ENCODE results near the gene SIDT2. TPM values are rescaled to one million over a fixed set of nuclear protein-coding genes. Genes with fewer than 3 reads are reported as not detected.
A peak's percentile ranks its signal among the peaks of the same experiment; 100 is the strongest.
"Not testable (repeated sequence)": the region's sequence is repeated elsewhere in the genome, so short reads cannot be mapped to it uniquely, and the experiment has no call there.

SIDT2 gene
- total RNA-seq, result 45.4 TPM

GRCh38 chr11:117178210-117179034 is at the start of gene SIDT2:
TSS of gene SIDT2 (plus strand) at chr11:117178743. CDS start at chr11:117179264, 521 bp downstream.
- intact Hi-C loops (cut with DNase I), result loop anchor here (1.0 to 10.0 kb wide), 5 partner anchors 21 to 1259 kb away; partner anchors contain the start of genes BACE1, KMT2A, PAFAH1B2 and PCSK7
- Histone ChIP-seq H3K36me3 (peaks cover 12 to 18% of the 10 kb centered on the region in 2 donors), H3K4me1 (peaks cover 14 to 28% of the 10 kb centered on the region in 2 donors), H3K27ac (peak within 1 kb of the TSS; percentile 98 to 99), H3K27me3 (no peaks in the 10 kb centered on the region), H3K9me3 (no peaks in the 10 kb centered on the region), H3K4me3 (peak within 1 kb of the TSS; percentile 84 to 97)
- DNase-seq (ENCODE audit: low spot score in 2 of 2), result peak; percentile 79 to 97
- peak in 1 of 3 experiments; percentile 7 for TF ChIP-seq CTCF (IDR thresholded peaks at IDR 0.05)

GRCh38 chr11:117130396-117130795 is 48.1 kb upstream of the SIDT2 start:
- H3K27ac ChIP-seq; H3K27me3 ChIP-seq; intact Hi-C loops (cut with DNase I); DNase-seq (ENCODE audit: low spot score in 2 of 2); H3K4me1 ChIP-seq; H3K36me3 ChIP-seq; H3K9me3 ChIP-seq; H3K4me3 ChIP-seq: not testable (repeated sequence)

GRCh38 chr11:117130879-117131278 is 47.7 kb upstream of the SIDT2 start:
- no peaks in the 10 kb centered on the region for H3K4me1 ChIP-seq
- H3K27me3 ChIP-seq, result no peaks in the 10 kb centered on the region
- intact Hi-C loops (cut with DNase I), result no loop called here
- DNase-seq (ENCODE audit: low spot score in 2 of 2), result no peak
- H3K36me3 ChIP-seq, result no peaks in the 10 kb centered on the region
- H3K27ac ChIP-seq, result no peak overlapping the region
- no peak for TF ChIP-seq CTCF (IDR thresholded peaks at IDR 0.05)
- H3K4me3 ChIP-seq, result no peak overlapping the region
- no peaks in the 10 kb centered on the region for H3K9me3 ChIP-seq

- Histone ChIP-seq H3K27me3 (no peaks in the 10 kb centered on the region), H3K27ac (no peak overlapping the region), H3K4me1 (no peaks in the 10 kb centered on the region), H3K9me3 (no peaks in the 10 kb centered on the region), H3K36me3 (no peaks in the 10 kb centered on the region), H3K4me3 (no peak overlapping the region)
- no peak for TF ChIP-seq CTCF (IDR thresholded peaks at IDR 0.05)
- no peak for DNase-seq (ENCODE audit: low spot score in 2 of 2)
- intact Hi-C loops (cut with DNase I), result no loop called here
These were observed 44.1 kb upstream of the SIDT2 start for GRCh38 chr11:117134431-117134830.

- intact Hi-C loops (cut with DNase I); H3K27me3 ChIP-seq; DNase-seq (ENCODE audit: low spot score in 2 of 2); H3K4me3 ChIP-seq; H3K27ac ChIP-seq; H3K9me3 ChIP-seq; H3K36me3 ChIP-seq; H3K4me1 ChIP-seq: not testable (repeated sequence)
These were observed 43.6 kb upstream of the SIDT2 start for GRCh38 chr11:117134979-117135378.

GRCh38 chr11:117137223-117138086 is 41.1 kb upstream of the SIDT2 start:
- H3K4me1 ChIP-seq; H3K4me3 ChIP-seq; H3K36me3 ChIP-seq; intact Hi-C loops (cut with DNase I); H3K27me3 ChIP-seq; DNase-seq (ENCODE audit: low spot score in 2 of 2); H3K9me3 ChIP-seq: not testable (repeated sequence)
- peak overlapping the region in 1 of 2 donors; percentile 39 for H3K27ac ChIP-seq

- no peak for TF ChIP-seq CTCF (IDR thresholded peaks at IDR 0.05)
- intact Hi-C loops (cut with DNase I), result loop anchor here (1.0 kb wide), 1 partner anchor 355 kb away; the partner anchor contains the start of gene ZPR1
These were observed 35.2 kb upstream of the SIDT2 start for GRCh38 chr11:117143390-117143789.

More at GRCh38 chr11:117143390-117143789, 35.2 kb upstream of the SIDT2 start:
- Histone ChIP-seq H3K9me3 (no peaks in the 10 kb centered on the region), H3K4me3 (peak overlapping the region; percentile 92 to 98), H3K36me3 (peaks cover 6 to 18% of the 10 kb centered on the region in 2 donors), H3K4me1 (peaks cover 3 to 18% of the 10 kb centered on the region in 2 donors), H3K27me3 (no peaks in the 10 kb centered on the region), H3K27ac (peak overlapping the region; percentile 91 to 95)
- peak in 1 of 2 donors; percentile 71 for DNase-seq (ENCODE audit: low spot score in 2 of 2)

Measured in ascending aorta (tissue), 2 donors.